ENCODE measurements around the gene SYT2. TPM values are rescaled to one million over a fixed set of nuclear protein-coding genes. Genes with fewer than 3 reads are reported as not detected.
"Not testable (repeated sequence)": the region's sequence is repeated elsewhere in the genome, so short reads cannot be mapped to it uniquely, and the experiment has no call there.

The SYT2 gene
- total RNA-seq, 4 donors from 2014 or later, result under 0.01 to 0.38 TPM; not detected in 2

- Histone ChIP-seq H3K4me1 (no peaks in the 10 kb centered on the region), H3K9me3 (no peaks in the 10 kb centered on the region), H3K27ac (no peak overlapping the region), H3K4me3 (replicated peaks in 1 of 3) (no peak overlapping the region), H3K36me3 (peaks cover 44 to 51% of the 10 kb centered on the region in 2 donors), H3K27me3 (no peaks in the 10 kb centered on the region)
- intact Hi-C loops (cut with DNase I), result no loop called here
- no peak for DNase-seq
- 95 to 96% methylated on average over 2 of the region's 2 CpGs for WGBS, 2 donors
- TF ChIP-seq POLR2A (IDR thresholded peaks at IDR 0.05), result no peak
- no peak for TF ChIP-seq CTCF (IDR thresholded peaks at IDR 0.05)
Observed at GRCh38 chr1:202750024-202750423, 39.8 kb upstream of the SYT2 start.

DNA sequence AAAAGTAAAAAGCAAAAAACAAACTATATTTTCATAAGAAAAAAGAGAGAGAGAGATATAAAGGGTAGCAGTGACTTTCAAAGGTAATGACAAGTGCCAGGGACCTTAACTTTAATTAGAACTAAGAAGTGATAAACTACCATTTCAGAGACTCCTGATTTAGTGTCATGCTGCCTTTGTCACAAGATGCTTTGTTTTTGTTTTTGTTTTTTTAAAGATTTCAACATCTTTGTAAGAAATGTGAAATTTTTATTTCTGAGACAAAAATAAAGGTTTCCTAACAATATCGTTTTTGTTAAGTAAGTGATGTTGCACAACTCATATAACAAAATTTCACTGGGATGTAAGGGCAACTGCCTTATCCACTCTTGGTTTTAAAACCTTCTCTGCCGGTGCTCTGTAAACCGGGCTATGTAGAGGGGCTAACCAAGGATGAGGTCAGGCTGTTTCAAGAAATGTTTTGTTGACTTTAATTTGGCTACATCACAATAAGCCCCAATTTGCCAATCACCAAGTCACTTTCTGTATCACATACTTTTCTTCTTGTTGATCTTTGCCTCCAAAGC is 35.2 kb upstream of the SYT2 start:
- Histone ChIP-seq H3K27me3 (no peaks in the 10 kb centered on the region), H3K4me3 (replicated peaks in 1 of 3) (no peak overlapping the region), H3K9me3 (no peaks in the 10 kb centered on the region), H3K4me1 (no peaks in the 10 kb centered on the region), H3K36me3 (peaks cover 54% of the 10 kb centered on the region in 2 donors), H3K27ac (no peak overlapping the region)
- intact Hi-C loops (cut with DNase I), result no loop called here
- 93 to 96% methylated on average over 3 of the region's 3 CpGs for WGBS, 2 donors
- no peak for DNase-seq
- TF ChIP-seq CTCF (IDR thresholded peaks at IDR 0.05) (no peak), POLR2A (IDR thresholded peaks at IDR 0.05) (no peak)

GRCh38 chr1:202744770-202745169 is 34.5 kb upstream of the SYT2 start:
- H3K27me3 ChIP-seq; H3K4me1 ChIP-seq; H3K9me3 ChIP-seq; intact Hi-C loops (cut with DNase I); DNase-seq; H3K27ac ChIP-seq; H3K4me3 ChIP-seq (replicated peaks in 1 of 3): not testable (repeated sequence)
- peaks cover 50 to 53% of the 10 kb centered on the region in 2 donors for H3K36me3 ChIP-seq
- 97 to 99% methylated on average over 3 of the region's 3 CpGs for WGBS, 2 donors

DNA sequence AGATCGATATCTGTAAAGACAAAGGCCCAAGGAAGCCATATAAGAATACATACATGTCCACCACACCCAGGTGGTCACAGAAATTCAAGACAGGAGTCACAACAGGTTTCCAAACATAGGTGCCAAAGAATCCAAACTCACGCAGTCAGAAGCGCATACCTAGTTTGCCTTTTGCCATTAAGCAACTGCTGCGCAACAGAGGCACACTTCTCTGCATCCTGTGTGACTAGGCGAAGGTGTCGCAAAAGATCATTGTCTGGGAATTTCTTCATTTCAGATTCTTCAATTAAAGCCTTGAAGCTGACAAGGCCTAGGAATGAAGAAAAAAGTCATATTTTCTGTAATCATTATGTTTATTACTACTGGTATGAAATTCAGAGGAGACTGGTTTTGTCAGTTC is 32.2 kb upstream of the SYT2 start:
- Histone ChIP-seq H3K27ac (no peak overlapping the region), H3K27me3 (no peaks in the 10 kb centered on the region), H3K4me3 (replicated peaks in 1 of 3) (no peak overlapping the region), H3K4me1 (no peaks in the 10 kb centered on the region), H3K9me3 (no peaks in the 10 kb centered on the region), H3K36me3 (peaks cover 38 to 40% of the 10 kb centered on the region in 2 donors)
- intact Hi-C loops (cut with DNase I), result no loop called here
- DNase-seq, result no peak
- TF ChIP-seq POLR2A (IDR thresholded peaks at IDR 0.05) (no peak), CTCF (IDR thresholded peaks at IDR 0.05) (no peak)
- WGBS, 2 donors, result 96 to 98% methylated on average over 6 of the region's 6 CpGs

- intact Hi-C loops (cut with DNase I), result no loop called here
- Histone ChIP-seq H3K27me3 (no peaks in the 10 kb centered on the region), H3K4me3 (replicated peaks in 1 of 3) (no peak overlapping the region), H3K9me3 (no peaks in the 10 kb centered on the region), H3K4me1 (no peaks in the 10 kb centered on the region), H3K36me3 (peaks cover 64 to 65% of the 10 kb centered on the region in 2 donors), H3K27ac (no peak overlapping the region)
- no peak for TF ChIP-seq CTCF (IDR thresholded peaks at IDR 0.05)
- TF ChIP-seq POLR2A (IDR thresholded peaks at IDR 0.05), result no peak
- 92% methylated on average over 10 of the region's 10 CpGs for WGBS, 2 donors
- DNase-seq, result no peak
Observed at GRCh38 chr1:202733251-202733650, 23.0 kb upstream of the SYT2 start.

All from thyroid gland (tissue), 4 donors.